ENCODE data around the gene B3GALT4. TPM values are rescaled to one million over a fixed set of nuclear protein-coding genes. Genes with fewer than 3 reads are reported as not detected.

The B3GALT4 gene
- total RNA-seq, 3 donors from 2014 or later, result 21.6 to 41.7 (median 24.2) TPM

GRCh38 chr6:33304216-33304615, 27.3 kb downstream of the B3GALT4 start:
- ATAC-seq (no peak), DNase-seq (no peak)
- Histone ChIP-seq H3K4me1 (ENCODE audit: low read depth) (peaks cover 10% of the 10 kb centered on the region), H3K9me3 (no peaks in the 10 kb centered on the region), H3K4me3 (no peak overlapping the region), H3K36me3 (ENCODE audit: low read depth) (peaks cover 5% of the 10 kb centered on the region)
- intact Hi-C loops (cut with DNase I, micrococcal nuclease), result no loop called here
- no peak for TF ChIP-seq CTCF (IDR thresholded peaks at IDR 0.05)

- no peaks in the 10 kb centered on the region for H3K9me3 ChIP-seq
- H3K4me1 ChIP-seq (ENCODE audit: low read depth), result peaks cover 6% of the 10 kb centered on the region
- no peak for ATAC-seq
- no peak for DNase-seq
- intact Hi-C loops (cut with DNase I, micrococcal nuclease), result no loop called here
- H3K36me3 ChIP-seq (ENCODE audit: low read depth), result peaks cover 5% of the 10 kb centered on the region
- TF ChIP-seq CTCF (IDR thresholded peaks at IDR 0.05), result no peak
- no peak overlapping the region for H3K4me3 ChIP-seq
Measured at GRCh38 chr6:33305052-33305451, 28.1 kb downstream of the B3GALT4 start.

- intact Hi-C loops (cut with DNase I, micrococcal nuclease), result no loop called here
- no peak overlapping the region for H3K4me3 ChIP-seq
- H3K36me3 ChIP-seq (ENCODE audit: low read depth), result peaks cover 5% of the 10 kb centered on the region
- ATAC-seq (no peak), DNase-seq (no peak)
- no peaks in the 10 kb centered on the region for H3K9me3 ChIP-seq
- TF ChIP-seq CTCF (IDR thresholded peaks at IDR 0.05), result no peak
- no peaks in the 10 kb centered on the region for H3K4me1 ChIP-seq (ENCODE audit: low read depth)
Measured at GRCh38 chr6:33306356-33306755, 29.4 kb downstream of the B3GALT4 start.

- DNase-seq (peak; percentile 77 to 94 (median 87)), ATAC-seq (peak; percentile 56)
- TF ChIP-seq CTCF (IDR thresholded peaks at IDR 0.05), result no peak
- intact Hi-C loops (cut with DNase I, micrococcal nuclease), result no loop called here
- Histone ChIP-seq H3K4me3 (peak overlapping the region; percentile 62), H3K9me3 (no peaks in the 10 kb centered on the region), H3K4me1 (ENCODE audit: low read depth) (peaks cover 21% of the 10 kb centered on the region), H3K36me3 (ENCODE audit: low read depth) (no peaks in the 10 kb centered on the region)
Measured at GRCh38 chr6:33312361-33313104, 35.6 kb downstream of the B3GALT4 start.

- peak; percentile 63 to 79 (median 77) for DNase-seq
- H3K36me3 ChIP-seq (ENCODE audit: low read depth), result no peaks in the 10 kb centered on the region
- no peak for TF ChIP-seq CTCF (IDR thresholded peaks at IDR 0.05)
- H3K4me3 ChIP-seq, result peak overlapping the region; percentile 62
- intact Hi-C loops (cut with DNase I, micrococcal nuclease), result no loop called here
- ATAC-seq, result peak; percentile 7
- H3K9me3 ChIP-seq, result no peaks in the 10 kb centered on the region
- peaks cover 25% of the 10 kb centered on the region for H3K4me1 ChIP-seq (ENCODE audit: low read depth)
Measured at GRCh38 chr6:33313105-33313708, 36.3 kb downstream of the B3GALT4 start.
